SK-N-SH (cell line): ENCODE data around the gene FRMD4B.

Experiments used
- EP300 ChIP-seq, 2 experiments: IDR thresholded peaks; 2 replicates each; pipeline versions ENCODE4 v1.4.0 to v1.6.1; 2012; ENCODE audit warnings: borderline replicate concordance in 1 of 2, low read depth in 1 of 2, low read length in 1 of 2
- FOXJ3 ChIP-seq: sonication (generic); formaldehyde crosslinking; IDR thresholded peaks from 2 replicates; pipeline ENCODE4 v1.5.1; 2020; ENCODE audit warnings: mild to moderate bottlenecking, missing genetic modification reagents
- GABPA ChIP-seq: IDR thresholded peaks from 2 replicates; pipeline ENCODE4 v1.4.0; 2012; ENCODE audit warnings: low read depth, mild to moderate bottlenecking
- NRF1 ChIP-seq: IDR thresholded peaks from 2 replicates; pipeline ENCODE4 v1.6.1; 2012; ENCODE audit warnings: low read depth, mild to moderate bottlenecking, low read length
- POLR2AphosphoS5 ChIP-seq: IDR thresholded peaks from 2 replicates; pipeline ENCODE4 v1.6.1; 2012; ENCODE audit warnings: low read depth, low read length
- RFX5 ChIP-seq: IDR thresholded peaks from 2 replicates; pipeline ENCODE4 v1.6.1; 2012; ENCODE audit warnings: mild to moderate bottlenecking, improper control_type of control experiment, low read length
- SIN3A ChIP-seq: IDR thresholded peaks from 2 replicates; pipeline ENCODE4 v1.6.1; 2012; ENCODE audit warnings: low read depth, mild to moderate bottlenecking, low read length, moderate library complexity, borderline replicate concordance
- TAF1 ChIP-seq: IDR thresholded peaks from 2 replicates; pipeline ENCODE4 v1.6.1; 2012; ENCODE audit warnings: low read depth, mild to moderate bottlenecking, low read length, moderate library complexity, borderline replicate concordance
- TEAD4 ChIP-seq: IDR thresholded peaks from 2 replicates; pipeline ENCODE4 v1.4.0; 2012; ENCODE audit warnings: mild to moderate bottlenecking, borderline replicate concordance; ENCODE audit not compliant: insufficient read depth
- TF ChIP-seq, protein P1 (sequence below): fragments of 200-600 bp; sonication (generic); IDR thresholded peaks from 2 replicates; pipeline ENCODE4 v1.6.1; 2017; ENCODE audit warnings: antibody characterized with exemption, mild to moderate bottlenecking, moderate library complexity
- TF ChIP-seq, protein P2 (sequence below): IDR thresholded peaks from 2 replicates; pipeline ENCODE4 v1.4.0; 2012; ENCODE audit warnings: low read depth
- TF ChIP-seq, protein P3 (sequence below): IDR thresholded peaks from 2 replicates; pipeline ENCODE4; 2012

DNA sequence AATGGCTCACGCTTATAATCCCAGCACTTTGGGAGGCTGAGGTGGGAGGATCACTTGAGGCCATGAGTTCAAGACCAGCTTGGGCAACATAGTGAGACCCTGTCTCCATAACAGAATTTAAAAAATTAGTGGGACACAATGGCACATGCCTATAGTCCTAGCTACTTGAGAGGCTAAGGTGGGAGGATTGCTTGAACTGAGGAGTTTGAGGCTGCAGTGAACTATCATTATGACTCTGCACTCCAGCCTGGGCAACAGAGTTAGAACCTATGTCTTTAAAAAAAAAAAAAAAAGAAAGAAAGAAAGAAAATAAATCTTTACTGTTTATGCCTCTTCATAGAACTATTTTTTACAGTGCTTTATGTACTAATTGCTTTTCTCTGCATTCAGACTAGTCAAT is 178.9 kb downstream of the FRMD4B start:
- TF ChIP-seq, protein P1, sequence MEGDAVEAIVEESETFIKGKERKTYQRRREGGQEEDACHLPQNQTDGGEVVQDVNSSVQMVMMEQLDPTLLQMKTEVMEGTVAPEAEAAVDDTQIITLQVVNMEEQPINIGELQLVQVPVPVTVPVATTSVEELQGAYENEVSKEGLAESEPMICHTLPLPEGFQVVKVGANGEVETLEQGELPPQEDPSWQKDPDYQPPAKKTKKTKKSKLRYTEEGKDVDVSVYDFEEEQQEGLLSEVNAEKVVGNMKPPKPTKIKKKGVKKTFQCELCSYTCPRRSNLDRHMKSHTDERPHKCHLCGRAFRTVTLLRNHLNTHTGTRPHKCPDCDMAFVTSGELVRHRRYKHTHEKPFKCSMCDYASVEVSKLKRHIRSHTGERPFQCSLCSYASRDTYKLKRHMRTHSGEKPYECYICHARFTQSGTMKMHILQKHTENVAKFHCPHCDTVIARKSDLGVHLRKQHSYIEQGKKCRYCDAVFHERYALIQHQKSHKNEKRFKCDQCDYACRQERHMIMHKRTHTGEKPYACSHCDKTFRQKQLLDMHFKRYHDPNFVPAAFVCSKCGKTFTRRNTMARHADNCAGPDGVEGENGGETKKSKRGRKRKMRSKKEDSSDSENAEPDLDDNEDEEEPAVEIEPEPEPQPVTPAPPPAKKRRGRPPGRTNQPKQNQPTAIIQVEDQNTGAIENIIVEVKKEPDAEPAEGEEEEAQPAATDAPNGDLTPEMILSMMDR = no peak
- TF ChIP-seq NRF1 (no peak), GABPA (no peak), POLR2AphosphoS5 (no peak), TEAD4 (no peak), SIN3A (no peak), FOXJ3 (no peak), TAF1 (no peak), EP300 (IDR thresholded peaks at IDR 0.05; ENCODE audit: borderline replicate concordance in 1 of 2, low read depth in 1 of 2, low read length in 1 of 2) (no peak), RFX5 (no peak)
- TF ChIP-seq, protein P2, sequence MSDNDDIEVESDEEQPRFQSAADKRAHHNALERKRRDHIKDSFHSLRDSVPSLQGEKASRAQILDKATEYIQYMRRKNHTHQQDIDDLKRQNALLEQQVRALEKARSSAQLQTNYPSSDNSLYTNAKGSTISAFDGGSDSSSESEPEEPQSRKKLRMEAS = no peak
- TF ChIP-seq, protein P3, sequence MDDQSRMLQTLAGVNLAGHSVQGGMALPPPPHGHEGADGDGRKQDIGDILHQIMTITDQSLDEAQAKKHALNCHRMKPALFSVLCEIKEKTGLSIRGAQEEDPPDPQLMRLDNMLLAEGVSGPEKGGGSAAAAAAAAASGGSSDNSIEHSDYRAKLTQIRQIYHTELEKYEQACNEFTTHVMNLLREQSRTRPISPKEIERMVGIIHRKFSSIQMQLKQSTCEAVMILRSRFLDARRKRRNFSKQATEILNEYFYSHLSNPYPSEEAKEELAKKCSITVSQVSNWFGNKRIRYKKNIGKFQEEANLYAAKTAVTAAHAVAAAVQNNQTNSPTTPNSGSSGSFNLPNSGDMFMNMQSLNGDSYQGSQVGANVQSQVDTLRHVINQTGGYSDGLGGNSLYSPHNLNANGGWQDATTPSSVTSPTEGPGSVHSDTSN = no peak
